Stomach (tissue), 4 donors: ENCODE data around the gene GUCY1A1.

Experiments
- POLR2A ChIP-seq, 4 donors: fragments of 450-650 bp; IDR thresholded peaks; one replicate each; pipeline ENCODE4 v1.6.1; 2016; ENCODE audit warnings: antibody characterized with exemption in 4 of 4, control low read depth in 2 of 4, mild to moderate bottlenecking in 1 of 4, moderate library complexity in 1 of 4
- TF ChIP-seq, protein P1 (sequence below), 7 experiments: fragments of 450-650 bp in 4 of 7; fragments of 200-600 bp in 3 of 7; sonication (generic) in 3 of 7; IDR thresholded peaks; one replicate each; pipeline ENCODE4 v1.5.1; 2016 to 2019; ENCODE audit warnings: antibody characterized with exemption in 7 of 7, control low read depth in 2 of 7, mild to moderate bottlenecking in 1 of 7

DNA sequence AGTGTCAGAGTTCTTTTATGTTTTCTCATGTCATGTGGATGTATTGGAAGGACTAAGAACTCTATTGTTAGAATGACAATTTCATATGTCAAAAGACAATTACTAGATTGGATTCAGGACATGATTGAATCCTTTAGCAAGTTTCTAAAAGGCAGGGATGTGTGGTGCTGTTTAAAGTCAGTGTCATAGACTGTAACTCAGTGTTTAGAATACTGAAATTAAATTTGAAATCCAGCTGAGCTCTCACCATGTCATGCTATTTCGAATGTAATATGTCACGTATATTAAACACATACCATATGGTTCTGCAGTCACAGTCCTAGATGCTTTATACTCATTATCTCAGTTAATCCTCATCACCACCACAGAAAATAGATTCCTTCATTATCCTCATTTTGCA, 100.0 kb downstream of the GUCY1A1 start:
- TF ChIP-seq POLR2A (IDR thresholded peaks at IDR 0.05): no peak
- TF ChIP-seq, protein P1, sequence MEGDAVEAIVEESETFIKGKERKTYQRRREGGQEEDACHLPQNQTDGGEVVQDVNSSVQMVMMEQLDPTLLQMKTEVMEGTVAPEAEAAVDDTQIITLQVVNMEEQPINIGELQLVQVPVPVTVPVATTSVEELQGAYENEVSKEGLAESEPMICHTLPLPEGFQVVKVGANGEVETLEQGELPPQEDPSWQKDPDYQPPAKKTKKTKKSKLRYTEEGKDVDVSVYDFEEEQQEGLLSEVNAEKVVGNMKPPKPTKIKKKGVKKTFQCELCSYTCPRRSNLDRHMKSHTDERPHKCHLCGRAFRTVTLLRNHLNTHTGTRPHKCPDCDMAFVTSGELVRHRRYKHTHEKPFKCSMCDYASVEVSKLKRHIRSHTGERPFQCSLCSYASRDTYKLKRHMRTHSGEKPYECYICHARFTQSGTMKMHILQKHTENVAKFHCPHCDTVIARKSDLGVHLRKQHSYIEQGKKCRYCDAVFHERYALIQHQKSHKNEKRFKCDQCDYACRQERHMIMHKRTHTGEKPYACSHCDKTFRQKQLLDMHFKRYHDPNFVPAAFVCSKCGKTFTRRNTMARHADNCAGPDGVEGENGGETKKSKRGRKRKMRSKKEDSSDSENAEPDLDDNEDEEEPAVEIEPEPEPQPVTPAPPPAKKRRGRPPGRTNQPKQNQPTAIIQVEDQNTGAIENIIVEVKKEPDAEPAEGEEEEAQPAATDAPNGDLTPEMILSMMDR (IDR thresholded peaks at IDR 0.05): no peak
